Upper lobe of right lung (tissue), 1 donor: ENCODE results near the gene IL11. TPM values are rescaled to one million over a fixed set of nuclear protein-coding genes. Genes with fewer than 3 reads are reported as not detected.

Source experiments
- ATAC-seq: fragments of 200-7000 bp; cut with Tn5 transposase; one replicate; pipeline ENCODE4 v1.9.1; 2020; ENCODE audit warnings: mild to moderate bottlenecking, moderate library complexity
- DNase-seq: peaks from one replicate; pipeline ENCODE4 v3.0.0-alpha.2; 2020
- H3K27ac ChIP-seq: fragments of 200-600 bp; one replicate; pipeline ENCODE4 v1.8.0; 2022
- H3K27me3 ChIP-seq: fragments of 200-600 bp; one replicate; pipeline ENCODE4 v1.8.0; 2022; ENCODE audit warnings: mild to moderate bottlenecking
- H3K36me3 ChIP-seq: fragments of 200-600 bp; one replicate; pipeline ENCODE4 v1.8.0; 2022
- H3K4me1 ChIP-seq: fragments of 200-600 bp; one replicate; pipeline ENCODE4 v1.8.0; 2022
- H3K4me3 ChIP-seq: fragments of 200-600 bp; one replicate; pipeline ENCODE4 v1.8.0; 2022; ENCODE audit warnings: mild to moderate bottlenecking
- H3K9me3 ChIP-seq: fragments of 200-600 bp; one replicate; pipeline ENCODE4 v1.8.0; 2022
- CTCF ChIP-seq: fragments of 200-600 bp; IDR thresholded peaks from one replicate; pipeline ENCODE4 v1.8.0; 2022; ENCODE audit warnings: antibody characterized with exemption
- intact Hi-C: fragments of 100-400 bp; cut with DNase I; formaldehyde crosslinking; loops from one replicate; pipeline ENCODE4 v1.11.0; 2022
- total RNA-seq: library from RNA; stranded (reverse); fragmentation: NEBNext Ultra II Directional; extraction: Animal tissue kit (Norgen Biotek cat#: 25700); gene quantifications from one replicate; pipeline ENCODE4 v1.2.1, GENCODE V29; 2021
- donor health status: DM: no; HTN: yes; CAD: no; lungs with severe emphysema.

Gene IL11
- total RNA-seq, 1 donor from 2014 or later, result 0.84 TPM

GRCh38 chr19:55376241-55376933 lies 6.1 kb upstream of the IL11 start, which contains the start of gene TMEM190:
Gene TMEM190, plus strand, starts transcription at chr19:55376826. Its CDS starts 28 bp downstream, at chr19:55376854.
- TF ChIP-seq CTCF, result no peak
- no peak within 1 kb of the TSS for H3K27ac ChIP-seq
- no peak within 1 kb of the TSS for H3K4me3 ChIP-seq
- H3K4me1 ChIP-seq, result no peaks in the 10 kb centered on the region
- H3K9me3 ChIP-seq, result no peaks in the 10 kb centered on the region
- intact Hi-C loops, result no loop called here
- DNase-seq, result no peak
- H3K36me3 ChIP-seq, result no peaks in the 10 kb centered on the region
- ATAC-seq, result no peak
- peaks cover 44% of the 10 kb centered on the region for H3K27me3 ChIP-seq

- DNase-seq (no peak), ATAC-seq (peak; percentile 5)
- no peak for TF ChIP-seq CTCF
- H3K27ac ChIP-seq, result no peak overlapping the region
- H3K4me1 ChIP-seq, result peaks cover 1% of the 10 kb centered on the region
- no peaks in the 10 kb centered on the region for H3K36me3 ChIP-seq
- intact Hi-C loops, result no loop called here
- no peaks in the 10 kb centered on the region for H3K9me3 ChIP-seq
- H3K4me3 ChIP-seq, result no peak overlapping the region
- H3K27me3 ChIP-seq, result peaks cover 63% of the 10 kb centered on the region
Measured at GRCh38 chr19:55373993-55374757, 3.9 kb upstream of the IL11 start.

- Histone ChIP-seq H3K4me1 (peaks cover 5% of the 10 kb centered on the region), H3K36me3 (no peaks in the 10 kb centered on the region), H3K27ac (no peak overlapping the region), H3K4me3 (no peak overlapping the region), H3K9me3 (no peaks in the 10 kb centered on the region), H3K27me3 (peaks cover 70% of the 10 kb centered on the region)
- intact Hi-C loops, result no loop called here
- DNase-seq (no peak), ATAC-seq (no peak)
- TF ChIP-seq CTCF, result no peak
Measured at GRCh38 chr19:55373306-55373992, 3.2 kb upstream of the IL11 start.

GRCh38 chr19:55372316-55373081 lies 2.2 kb upstream of the IL11 start:
- H3K27me3 ChIP-seq, result peaks cover 76% of the 10 kb centered on the region
- H3K9me3 ChIP-seq, result no peaks in the 10 kb centered on the region
- no peak for TF ChIP-seq CTCF
- ATAC-seq (no peak), DNase-seq (no peak)
- peaks cover 5% of the 10 kb centered on the region for H3K4me1 ChIP-seq
- H3K36me3 ChIP-seq, result no peaks in the 10 kb centered on the region
- H3K27ac ChIP-seq, result no peak overlapping the region
- H3K4me3 ChIP-seq, result no peak overlapping the region
- intact Hi-C loops, result no loop called here

- Histone ChIP-seq H3K27me3 (peaks cover 66% of the 10 kb centered on the region), H3K9me3 (no peaks in the 10 kb centered on the region), H3K4me1 (peaks cover 5% of the 10 kb centered on the region), H3K27ac (no peak overlapping the region), H3K36me3 (no peaks in the 10 kb centered on the region), H3K4me3 (no peak overlapping the region)
- no peak for TF ChIP-seq CTCF
- intact Hi-C loops, result no loop called here
- ATAC-seq (peak; percentile 17), DNase-seq (no peak)
Measured at GRCh38 chr19:55369653-55370304, 484 bp downstream of the IL11 start.
